GM19239 (cell line): ENCODE measurements around the gene NUSAP1.
A peak's percentile ranks its signal among the peaks of the same experiment; 100 is the strongest.
"Not testable (repeated sequence)": the region's sequence is repeated elsewhere in the genome, so short reads cannot be mapped to it uniquely, and the experiment has no call there.

Experiments
- DNase-seq: peaks from one replicate; pipeline ENCODE4 v3.0.0; 2011; ENCODE audit warnings: low spot score; ENCODE audit not compliant: insufficient read length
- FAIRE-seq: peaks from 2 replicates; lab custom pipeline; 2011; peaks lifted over from hg19 to GRCh38; lab: Jason Lieb, UNC

NUSAP1 gene

DNA sequence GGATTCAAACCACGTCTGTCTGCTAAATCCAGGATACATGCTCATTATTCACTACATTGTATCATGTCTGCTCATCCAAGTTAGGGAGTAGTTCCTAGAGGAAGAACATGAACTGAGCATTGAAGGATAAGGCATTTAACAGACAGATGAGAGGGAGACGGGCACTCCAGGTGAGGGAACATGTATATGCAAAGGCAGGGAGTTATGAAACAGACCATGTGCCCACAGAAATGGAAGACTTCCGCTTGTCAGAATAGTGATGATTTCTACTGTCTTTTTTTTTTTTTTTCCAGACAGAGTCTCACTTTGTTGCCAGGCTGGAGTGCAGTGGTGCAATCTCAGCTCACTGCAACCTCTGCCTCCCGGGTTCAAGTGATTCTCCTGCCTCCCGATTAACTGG is 74.7 kb downstream of the NUSAP1 start:
- no peak for DNase-seq
- FAIRE-seq = no peak

DNA sequence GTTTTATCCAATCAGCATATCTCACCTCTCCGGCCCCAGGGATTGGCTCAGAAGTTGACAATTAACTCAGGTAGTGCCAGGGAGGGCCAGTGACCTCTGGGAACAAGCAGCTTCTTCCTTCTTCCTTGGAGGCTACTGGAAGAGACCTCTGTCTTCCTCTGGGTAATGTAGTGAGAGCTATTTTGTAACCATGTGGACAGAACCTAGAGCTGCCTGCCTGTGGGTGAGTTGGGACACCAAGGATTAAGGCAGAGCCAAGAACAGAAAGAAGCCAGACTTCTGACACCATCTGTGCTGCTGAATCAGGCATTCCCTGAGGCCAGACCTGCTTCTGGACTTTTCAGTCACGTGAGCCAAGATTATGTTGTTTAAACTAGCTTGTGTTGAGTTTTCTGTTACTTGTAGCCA is 75.6 kb downstream of the NUSAP1 start:
- FAIRE-seq (no peak), DNase-seq (no peak)

- FAIRE-seq = no peak
Measured at GRCh38 chr15:41411031-41411430, 78.3 kb downstream of the NUSAP1 start.

GRCh38 chr15:41411441-41411840 is 78.8 kb downstream of the NUSAP1 start:
- no peak for FAIRE-seq
- DNase-seq = no peak

More at GRCh38 chr15:41411031-41411430, 78.3 kb downstream of the NUSAP1 start:
- no peak for DNase-seq

DNA sequence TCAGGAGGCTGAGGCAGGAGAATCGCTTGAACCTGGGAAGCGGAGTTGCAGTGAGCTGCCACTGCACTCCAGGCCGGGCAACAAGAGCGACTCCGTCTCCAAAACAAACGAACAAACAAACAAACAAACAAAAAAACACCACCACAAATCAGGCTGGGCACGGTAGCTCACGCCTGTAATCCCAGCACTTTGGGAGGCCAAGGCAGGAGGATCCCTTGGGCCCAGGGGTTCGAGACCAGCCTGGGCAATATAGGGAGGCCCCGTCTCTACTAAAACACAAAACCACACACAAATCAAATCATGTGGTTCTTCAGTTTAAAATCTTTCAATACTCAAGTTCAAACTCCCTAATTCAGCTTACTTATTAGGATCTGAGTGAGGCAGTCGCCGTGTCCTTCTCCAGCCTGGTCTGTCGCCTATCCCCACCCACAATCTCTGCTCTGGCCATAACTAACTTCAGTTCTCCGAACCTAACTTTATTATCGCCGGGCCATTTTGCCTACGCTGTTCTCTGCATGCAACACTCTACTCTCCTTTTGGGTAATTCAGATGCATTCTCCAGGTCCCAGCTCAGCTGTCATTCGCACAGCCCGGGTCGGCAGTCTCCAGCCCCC is 83.6 kb downstream of the NUSAP1 start:
- no peak for FAIRE-seq
- no peak for DNase-seq

GRCh38 chr15:41416742-41417417 is 84.2 kb downstream of the NUSAP1 start, which contains the start of gene RTF1:
Gene RTF1 (plus strand): TSS chr15:41417095. CDS start chr15:41417116, 21 bp downstream.
- DNase-seq (peak; percentile 83), FAIRE-seq (peak; percentile 84)

- no peak for DNase-seq
- FAIRE-seq = peak; percentile 39
Measured at GRCh38 chr15:41417418-41418195, 84.9 kb downstream of the NUSAP1 start.

GRCh38 chr15:41423979-41424659 is 91.4 kb downstream of the NUSAP1 start:
- DNase-seq = peak; percentile 44
- FAIRE-seq = peak; percentile 97

GRCh38 chr15:41424809-41425208 is 92.1 kb downstream of the NUSAP1 start:
- FAIRE-seq = no peak
- no peak for DNase-seq

DNA sequence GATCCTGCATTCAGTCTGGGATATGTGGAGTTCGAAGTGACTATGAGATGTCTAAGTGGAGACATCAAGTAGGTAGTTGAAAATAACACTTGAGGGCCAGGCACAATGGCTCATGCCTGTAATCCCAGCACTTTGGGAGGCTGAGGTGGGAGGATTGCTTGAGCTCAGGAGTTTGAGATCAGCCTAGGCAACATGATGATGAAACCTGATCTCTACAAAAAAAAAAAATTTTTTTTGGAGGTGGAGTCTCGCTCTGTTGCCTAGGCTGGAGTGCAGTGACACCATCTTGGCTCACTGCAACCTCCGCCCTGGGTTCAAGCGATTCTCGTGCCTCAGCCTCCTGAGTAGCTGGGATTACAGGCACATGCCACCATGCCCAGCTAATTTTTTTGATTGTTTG is 93.2 kb downstream of the NUSAP1 start:
- DNase-seq, FAIRE-seq: not testable (repeated sequence)

GRCh38 chr15:41429003-41429890 is 96.6 kb downstream of the NUSAP1 start:
- DNase-seq = peak; percentile 47
- peak; percentile 96 for FAIRE-seq
